Mucosa of descending colon (tissue), 3 donors: ENCODE measurements around the gene RRAD. TPM values are rescaled to one million over a fixed set of nuclear protein-coding genes. Genes with fewer than 3 reads are reported as not detected.

Source experiments
- ATAC-seq: fragments of 200-7000 bp; cut with Tn5 transposase; one replicate; pipeline ENCODE4 v1.9.1; 2020; ENCODE audit warnings: mild to moderate bottlenecking, moderate library complexity
- DNase-seq, 3 donors: peaks; one replicate each; pipeline ENCODE4 v3.0.0-alpha.2; 2020
- H3K36me3 ChIP-seq: fragments of 200-600 bp; one replicate; pipeline ENCODE4 v1.8.0; 2021; ENCODE audit warnings: low read depth, mild to moderate bottlenecking
- H3K4me1 ChIP-seq: fragments of 200-600 bp; one replicate; pipeline ENCODE4 v1.8.0; 2021; ENCODE audit warnings: low read depth, mild to moderate bottlenecking
- H3K4me3 ChIP-seq: fragments of 200-600 bp; one replicate; pipeline ENCODE4 v1.8.0; 2021; ENCODE audit warnings: mild to moderate bottlenecking
- H3K9me3 ChIP-seq: fragments of 200-600 bp; one replicate; pipeline ENCODE4 v1.8.0; 2021; ENCODE audit warnings: mild to moderate bottlenecking
- intact Hi-C, 2 donors: fragments of 100-400 bp; cut with DNase I in 1 of 2; cut with micrococcal nuclease in 1 of 2; formaldehyde crosslinking; loops; one replicate each; pipeline versions ENCODE4 v1.11.0 to v1.11.1; 2022; cut with DNase I, micrococcal nuclease
- total RNA-seq, 3 donors: library from RNA; stranded (reverse); fragmentation: NEBNext Ultra II Directional in 2 of 3; extraction: Animal tissue kit (Norgen Biotek cat#: 25700) in 2 of 3; gene quantifications; one replicate each; pipeline versions ENCODE4 v1.2.1 to v1.2.4, GENCODE V29; 2021 to 2023
- TF ChIP-seq, protein P1 (sequence below): fragments of 200-600 bp; IDR thresholded peaks from one replicate; pipeline ENCODE4 v1.8.0; 2022; ENCODE audit warnings: antibody characterized with exemption, mild to moderate bottlenecking
- donor health status: DM: no; HTN: no; CAD: no; lungs with moderate emphysema.
- donor health status: DM: no; HTN: no; CAD: no.
- donor health status: DM: no; HTN: yes; CAD: no.

RRAD gene
- total RNA-seq, 3 donors from 2014 or later: 1.3 to 11.6 (median 1.3) TPM

DNA sequence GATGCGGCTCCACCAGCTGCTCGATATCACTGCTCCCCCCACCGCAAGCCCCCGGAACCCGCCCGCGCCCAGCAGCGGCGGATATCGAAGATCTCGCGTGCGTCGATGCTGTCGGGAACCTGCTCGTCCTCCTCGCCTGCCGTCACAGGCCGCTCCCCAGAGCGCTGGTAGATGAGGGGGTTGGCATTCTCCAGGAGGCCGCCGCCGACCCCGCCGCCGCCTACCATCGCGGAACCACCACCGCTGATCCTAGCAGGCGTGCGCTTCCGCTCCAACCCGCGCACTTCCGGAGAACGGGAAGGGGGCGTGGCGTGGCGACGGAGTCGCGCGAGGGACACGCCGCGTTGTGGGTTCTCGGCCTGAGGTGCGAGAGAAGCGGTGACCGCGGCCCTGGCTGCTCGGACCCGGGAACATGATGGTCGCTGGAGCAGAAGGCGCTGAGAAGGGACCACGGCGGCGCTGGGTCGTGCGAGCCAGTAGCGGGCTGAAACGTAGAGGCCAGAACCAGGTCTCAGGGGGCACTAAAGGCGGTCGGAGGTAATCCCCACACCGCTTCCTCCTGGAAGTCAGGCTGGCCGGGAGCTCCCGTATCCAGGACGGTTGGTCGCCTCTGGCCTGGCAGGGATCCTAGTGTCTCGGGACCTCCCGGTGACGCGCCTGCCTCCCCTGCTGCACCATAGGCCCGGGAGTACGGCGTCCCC is 9.0 kb upstream of the RRAD start, which contains the start of gene CIAO2B:
Gene CIAO2B, minus strand, starts transcription at position 265 of the 701 bp plus-strand sequence. Its CDS starts 38 bp downstream, at position 227.
- intact Hi-C loops: no loop called here
- Histone ChIP-seq H3K9me3 (no peaks in the 10 kb centered on the region), H3K4me1 (peaks cover 41% of the 10 kb centered on the region), H3K4me3 (peak within 1 kb of the TSS; percentile 98), H3K36me3 (no peaks in the 10 kb centered on the region)
- DNase-seq (peak; percentile 92 to 94 (median 94)), ATAC-seq (peak; percentile 82)
- TF ChIP-seq, protein P1, sequence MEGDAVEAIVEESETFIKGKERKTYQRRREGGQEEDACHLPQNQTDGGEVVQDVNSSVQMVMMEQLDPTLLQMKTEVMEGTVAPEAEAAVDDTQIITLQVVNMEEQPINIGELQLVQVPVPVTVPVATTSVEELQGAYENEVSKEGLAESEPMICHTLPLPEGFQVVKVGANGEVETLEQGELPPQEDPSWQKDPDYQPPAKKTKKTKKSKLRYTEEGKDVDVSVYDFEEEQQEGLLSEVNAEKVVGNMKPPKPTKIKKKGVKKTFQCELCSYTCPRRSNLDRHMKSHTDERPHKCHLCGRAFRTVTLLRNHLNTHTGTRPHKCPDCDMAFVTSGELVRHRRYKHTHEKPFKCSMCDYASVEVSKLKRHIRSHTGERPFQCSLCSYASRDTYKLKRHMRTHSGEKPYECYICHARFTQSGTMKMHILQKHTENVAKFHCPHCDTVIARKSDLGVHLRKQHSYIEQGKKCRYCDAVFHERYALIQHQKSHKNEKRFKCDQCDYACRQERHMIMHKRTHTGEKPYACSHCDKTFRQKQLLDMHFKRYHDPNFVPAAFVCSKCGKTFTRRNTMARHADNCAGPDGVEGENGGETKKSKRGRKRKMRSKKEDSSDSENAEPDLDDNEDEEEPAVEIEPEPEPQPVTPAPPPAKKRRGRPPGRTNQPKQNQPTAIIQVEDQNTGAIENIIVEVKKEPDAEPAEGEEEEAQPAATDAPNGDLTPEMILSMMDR: no peak

DNA sequence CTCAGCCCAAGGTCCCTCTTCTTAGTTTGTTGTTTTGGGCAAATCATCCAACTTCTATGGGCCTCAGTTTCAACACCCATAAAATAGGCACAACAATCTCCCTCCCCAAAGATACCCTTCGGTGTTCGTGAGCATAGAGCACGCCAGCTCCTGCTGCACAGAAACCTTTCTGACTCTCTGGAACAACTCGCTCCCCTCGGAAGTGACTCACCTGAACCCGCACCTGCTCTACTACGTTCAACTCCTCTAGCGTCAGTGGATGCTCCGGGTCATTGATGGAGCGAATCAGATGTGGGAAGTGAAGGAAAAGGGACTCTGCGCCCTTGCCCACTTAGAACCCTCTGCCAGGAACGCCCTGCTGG is 8.4 kb upstream of the RRAD start:
- Histone ChIP-seq H3K9me3 (no peaks in the 10 kb centered on the region), H3K36me3 (no peaks in the 10 kb centered on the region), H3K4me3 (peak overlapping the region; percentile 98), H3K4me1 (peaks cover 41% of the 10 kb centered on the region)
- intact Hi-C loops: no loop called here
- TF ChIP-seq, protein P1: no peak
- ATAC-seq (peak; percentile 11), DNase-seq (peak in 1 of 3 donors; percentile 51)

DNA sequence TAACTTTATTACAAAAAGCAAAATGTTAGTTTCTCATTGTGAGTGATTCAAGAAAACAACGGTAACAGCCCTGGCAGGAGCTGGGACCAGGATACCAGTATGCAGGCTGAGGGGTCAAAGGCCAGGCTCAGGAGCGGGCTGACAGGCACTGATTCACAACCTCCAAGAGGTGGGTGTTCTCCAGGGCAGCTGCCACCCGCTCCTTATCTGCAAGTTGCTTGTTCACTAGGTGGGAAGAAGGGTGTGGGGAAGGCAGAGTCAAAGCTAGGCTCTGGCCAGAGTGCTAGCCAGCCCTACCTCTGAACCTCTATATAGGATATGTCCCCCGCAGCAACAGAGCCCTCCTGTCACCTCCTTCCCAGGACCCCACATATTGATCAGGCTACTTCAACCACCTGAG is 6.7 kb upstream of the RRAD start:
- H3K9me3 ChIP-seq: no peaks in the 10 kb centered on the region
- DNase-seq (no peak), ATAC-seq (no peak)
- intact Hi-C loops: no loop called here
- H3K4me3 ChIP-seq: no peak overlapping the region
- H3K36me3 ChIP-seq: no peaks in the 10 kb centered on the region
- TF ChIP-seq, protein P1: no peak
- peaks cover 30% of the 10 kb centered on the region for H3K4me1 ChIP-seq

- DNase-seq (no peak), ATAC-seq (no peak)
- intact Hi-C loops: no loop called here
- TF ChIP-seq, protein P1: no peak
- H3K36me3 ChIP-seq: no peaks in the 10 kb centered on the region
- no peak overlapping the region for H3K4me3 ChIP-seq
- peaks cover 29% of the 10 kb centered on the region for H3K4me1 ChIP-seq
- no peaks in the 10 kb centered on the region for H3K9me3 ChIP-seq
Measured at GRCh38 chr16:66931665-66932064, 6.3 kb upstream of the RRAD start.

- DNase-seq: no peak
- H3K4me3 ChIP-seq: no peak overlapping the region
- TF ChIP-seq, protein P1: no peak
- H3K4me1 ChIP-seq: peaks cover 16% of the 10 kb centered on the region
- intact Hi-C loops: no loop called here
- no peaks in the 10 kb centered on the region for H3K36me3 ChIP-seq
- no peak for ATAC-seq
- no peaks in the 10 kb centered on the region for H3K9me3 ChIP-seq
Measured at GRCh38 chr16:66930189-66930588, 4.9 kb upstream of the RRAD start.
